ENCODE results near the gene FOXO1. TPM values are rescaled to one million over a fixed set of nuclear protein-coding genes. Genes with fewer than 3 reads are reported as not detected.

Gene FOXO1
- total and polyA plus RNA-seq, 4 experiments from 2014 or later: 35.2 to 72.3 (median 68.2) TPM

- peak in 4 of 5 donors; percentile 44 to 58 (median 52) for DNase-seq
- H3K9me3 ChIP-seq (ENCODE audit: control insufficient read depth in 1 of 2, low read length in 2 of 2): no peaks in the 10 kb centered on the region
- H3K4me1 Mint-ChIP-seq: peaks cover 5 to 8% (median 6%) of the 10 kb centered on the region in 4 donors
- H3K27ac ChIP-seq (ENCODE audit: low read depth, low read length): no peak overlapping the region
- no peaks in the 10 kb centered on the region for H3K36me3 Mint-ChIP-seq
- peaks cover 4% of the 10 kb centered on the region for H3K4me1 ChIP-seq (ENCODE audit: insufficient read depth, low read length)
- H3K27me3 ChIP-seq (ENCODE audit: insufficient read depth, low read length): no peaks in the 10 kb centered on the region
- no peak overlapping the region for H3K4me3 ChIP-seq (ENCODE audit: low read length in 2 of 2)
- intact Hi-C loops (cut with micrococcal nuclease): loop anchor here (1.0 to 5.0 kb wide), 6 partner anchors 95 to 998 kb away; no protein-coding TSS in a partner anchor
- no peaks in the 10 kb centered on the region for H3K36me3 ChIP-seq (ENCODE audit: insufficient read depth, low read length)
- H3K27me3 Mint-ChIP-seq: no peaks in the 10 kb centered on the region
- H3K27ac Mint-ChIP-seq: peak overlapping the region in 1 of 7 donors; percentile 48
- POLR2A ChIA-PET (ENCODE audit: partially characterized antibody): interaction anchor here (0.8 to 1.4 kb wide), 6 partner anchors 15 to 614 kb away, joined by 3 to 7 read pairs (median 4); partner anchors contain the start of gene FOXO1
- H3K4me3 Mint-ChIP-seq: peak overlapping the region in 1 of 8 donors; percentile 46
- H3K9me3 Mint-ChIP-seq: no peaks in the 10 kb centered on the region
- CTCF ChIA-PET (ENCODE audit: partially characterized antibody): interaction anchor here (0.7 to 13.0 kb wide), 37 partner anchors 9 to 999 kb away, joined by 3 to 124 read pairs (median 4); no protein-coding TSS in a partner anchor
These were observed 16.2 kb upstream of the FOXO1 start for GRCh38 chr13:40682449-40683240.

- Histone ChIP-seq H3K4me1 (ENCODE audit: insufficient read depth, low read length) (peaks cover 4% of the 10 kb centered on the region), H3K27ac (ENCODE audit: low read depth, low read length) (no peak overlapping the region), H3K9me3 (ENCODE audit: control insufficient read depth in 1 of 2, low read length in 2 of 2) (no peaks in the 10 kb centered on the region), H3K27me3 (ENCODE audit: insufficient read depth, low read length) (no peaks in the 10 kb centered on the region), H3K4me3 (ENCODE audit: low read length in 2 of 2) (no peak overlapping the region), H3K36me3 (ENCODE audit: insufficient read depth, low read length) (no peaks in the 10 kb centered on the region)
- H3K36me3 Mint-ChIP-seq: no peaks in the 10 kb centered on the region
- DNase-seq: no peak
- CTCF ChIA-PET (ENCODE audit: partially characterized antibody): interaction anchor here (1.1 to 13.0 kb wide), 17 partner anchors 8 to 998 kb away, joined by 3 to 124 read pairs (median 11); no protein-coding TSS in a partner anchor
- H3K9me3 Mint-ChIP-seq: no peaks in the 10 kb centered on the region
- peaks cover 5 to 8% (median 6%) of the 10 kb centered on the region in 4 donors for H3K4me1 Mint-ChIP-seq
- no peaks in the 10 kb centered on the region for H3K27me3 Mint-ChIP-seq
- peak overlapping the region in 1 of 7 donors; percentile 57 for H3K27ac Mint-ChIP-seq
- H3K4me3 Mint-ChIP-seq: no peak overlapping the region
- intact Hi-C loops (cut with micrococcal nuclease): loop anchor here (5.0 kb wide), 2 partner anchors 96 to 494 kb away; no protein-coding TSS in a partner anchor
- POLR2A ChIA-PET (ENCODE audit: partially characterized antibody): interaction anchor here (1.0 to 1.4 kb wide), 4 partner anchors 16 to 494 kb away, joined by 3 to 6 read pairs (median 4); partner anchors contain the start of gene FOXO1
These were observed 15.1 kb upstream of the FOXO1 start for GRCh38 chr13:40681341-40682146.

- CTCF ChIA-PET (ENCODE audit: partially characterized antibody): interaction anchor here (1.4 to 13.0 kb wide), 10 partner anchors 7 to 997 kb away, joined by 3 to 124 read pairs (median 24); no protein-coding TSS in a partner anchor
- H3K4me1 Mint-ChIP-seq: peaks cover 5 to 8% (median 6%) of the 10 kb centered on the region in 4 donors
- POLR2A ChIA-PET (ENCODE audit: partially characterized antibody): interaction anchor here (1.0 kb wide), 1 partner anchor 15 kb away, joined by 3 read pairs; no protein-coding TSS in a partner anchor
These were observed 14.3 kb upstream of the FOXO1 start for GRCh38 chr13:40680659-40681323.

GRCh38 chr13:40679480-40679985 is 13.1 kb upstream of the FOXO1 start:
- no peaks in the 10 kb centered on the region for H3K36me3 ChIP-seq (ENCODE audit: insufficient read depth, low read length)
- Mint-ChIP-seq H3K27ac (peak overlapping the region in 2 of 7 donors; percentile 46 to 83), H3K4me3 (no peak overlapping the region), H3K27me3 (no peaks in the 10 kb centered on the region), H3K9me3 (peaks cover 0 to 2% (median 0%) of the 10 kb centered on the region in 8 donors), H3K36me3 (no peaks in the 10 kb centered on the region), H3K4me1 (peaks cover 6 to 10% (median 6%) of the 10 kb centered on the region in 4 donors)
- H3K27me3 ChIP-seq (ENCODE audit: insufficient read depth, low read length): no peaks in the 10 kb centered on the region
- intact Hi-C loops (cut with micrococcal nuclease): no loop called here
- CTCF ChIA-PET (ENCODE audit: partially characterized antibody): interaction anchor here (1.6 to 13.0 kb wide), 6 partner anchors 11 to 996 kb away, joined by 3 to 124 read pairs (median 66); no protein-coding TSS in a partner anchor
- peaks cover 4% of the 10 kb centered on the region for H3K4me1 ChIP-seq (ENCODE audit: insufficient read depth, low read length)
- POLR2A ChIA-PET (ENCODE audit: partially characterized antibody): no interaction called here
- DNase-seq: no peak
- no peaks in the 10 kb centered on the region for H3K9me3 ChIP-seq (ENCODE audit: control insufficient read depth in 1 of 2, low read length in 2 of 2)
- no peak overlapping the region for H3K4me3 ChIP-seq (ENCODE audit: low read length in 2 of 2)
- no peak overlapping the region for H3K27ac ChIP-seq (ENCODE audit: low read depth, low read length)

More at GRCh38 chr13:40680659-40681323, 14.3 kb upstream of the FOXO1 start:
- intact Hi-C loops (cut with micrococcal nuclease): loop anchor here (5.0 kb wide), 2 partner anchors 97 to 493 kb away; no protein-coding TSS in a partner anchor
- no peaks in the 10 kb centered on the region for H3K9me3 ChIP-seq (ENCODE audit: control insufficient read depth in 1 of 2, low read length in 2 of 2)
- Mint-ChIP-seq H3K4me3 (no peak overlapping the region), H3K36me3 (no peaks in the 10 kb centered on the region), H3K27me3 (no peaks in the 10 kb centered on the region), H3K9me3 (no peaks in the 10 kb centered on the region), H3K27ac (peak overlapping the region in 1 of 7 donors; percentile 17)
- H3K27ac ChIP-seq (ENCODE audit: low read depth, low read length): no peak overlapping the region
- H3K36me3 ChIP-seq (ENCODE audit: insufficient read depth, low read length): no peaks in the 10 kb centered on the region
- DNase-seq: no peak
- no peaks in the 10 kb centered on the region for H3K27me3 ChIP-seq (ENCODE audit: insufficient read depth, low read length)
- no peak overlapping the region for H3K4me3 ChIP-seq (ENCODE audit: low read length in 2 of 2)
- H3K4me1 ChIP-seq (ENCODE audit: insufficient read depth, low read length): peaks cover 4% of the 10 kb centered on the region

- Mint-ChIP-seq H3K36me3 (no peaks in the 10 kb centered on the region), H3K4me3 (no peak overlapping the region), H3K27ac (peak overlapping the region in 1 of 7 donors; percentile 29), H3K4me1 (peaks cover 3 to 14% (median 11%) of the 10 kb centered on the region in 4 donors), H3K9me3 (peaks cover 0 to 2% (median 0%) of the 10 kb centered on the region in 8 donors), H3K27me3 (no peaks in the 10 kb centered on the region)
- POLR2A ChIA-PET (ENCODE audit: partially characterized antibody): interaction anchor here (2.0 to 2.3 kb wide), 2 partner anchors 11 to 13 kb away, joined by 5 to 6 read pairs; partner anchors contain the start of gene FOXO1
- Histone ChIP-seq H3K27ac (ENCODE audit: low read depth, low read length) (no peak overlapping the region), H3K9me3 (ENCODE audit: control insufficient read depth in 1 of 2, low read length in 2 of 2) (no peaks in the 10 kb centered on the region), H3K4me1 (ENCODE audit: insufficient read depth, low read length) (peaks cover 10% of the 10 kb centered on the region), H3K36me3 (ENCODE audit: insufficient read depth, low read length) (no peaks in the 10 kb centered on the region), H3K27me3 (ENCODE audit: insufficient read depth, low read length) (no peaks in the 10 kb centered on the region), H3K4me3 (ENCODE audit: low read length in 2 of 2) (no peak overlapping the region)
- intact Hi-C loops (cut with micrococcal nuclease): no loop called here
- CTCF ChIA-PET (ENCODE audit: partially characterized antibody): interaction anchor here (0.6 to 13.0 kb wide), 3 partner anchors 9 to 608 kb away, joined by 3 to 107 read pairs (median 4); no protein-coding TSS in a partner anchor
- DNase-seq: no peak
These were observed 10.6 kb upstream of the FOXO1 start for GRCh38 chr13:40677064-40677463.

- ChIA-PET POLR2A (ENCODE audit: partially characterized antibody) (interaction anchor here (2.0 kb wide), 1 partner anchor 10 kb away, joined by 6 read pairs; the partner anchor contains the start of gene FOXO1), CTCF (ENCODE audit: partially characterized antibody) (interaction anchor here (1.2 to 13.0 kb wide), 2 partner anchors 8 to 607 kb away, joined by 3 to 107 read pairs; no protein-coding TSS in a partner anchor)
- H3K9me3 ChIP-seq (ENCODE audit: control insufficient read depth in 1 of 2, low read length in 2 of 2): no peaks in the 10 kb centered on the region
- no peaks in the 10 kb centered on the region for H3K27me3 Mint-ChIP-seq
- H3K27me3 ChIP-seq (ENCODE audit: insufficient read depth, low read length): no peaks in the 10 kb centered on the region
- H3K9me3 Mint-ChIP-seq: peaks cover 0 to 2% (median 0%) of the 10 kb centered on the region in 8 donors
- H3K36me3 Mint-ChIP-seq: no peaks in the 10 kb centered on the region
- no peaks in the 10 kb centered on the region for H3K36me3 ChIP-seq (ENCODE audit: insufficient read depth, low read length)
- no peak overlapping the region for H3K4me3 Mint-ChIP-seq
- H3K27ac ChIP-seq (ENCODE audit: low read depth, low read length): no peak overlapping the region
- intact Hi-C loops (cut with micrococcal nuclease): no loop called here
- H3K4me3 ChIP-seq (ENCODE audit: low read length in 2 of 2): no peak overlapping the region
- H3K4me1 ChIP-seq (ENCODE audit: insufficient read depth, low read length): peaks cover 10% of the 10 kb centered on the region
- peaks cover 3 to 16% (median 11%) of the 10 kb centered on the region in 4 donors for H3K4me1 Mint-ChIP-seq
- no peak overlapping the region for H3K27ac Mint-ChIP-seq
- DNase-seq: no peak
These were observed 9.6 kb upstream of the FOXO1 start for GRCh38 chr13:40676007-40676406.

All from CD4-positive, alpha-beta memory T cell (primary cell).